ENCODE measurements around the gene CR1. TPM values are rescaled to one million over a fixed set of nuclear protein-coding genes. Genes with fewer than 3 reads are reported as not detected.

CR1 gene
- total and polyA plus RNA-seq, 4 experiments from 2014 or later: 4.1 to 11.5 (median 9.7) TPM

GRCh38 chr1:207501071-207501470 lies 5.1 kb downstream of the CR1 start:
- POLR2A ChIA-PET (ENCODE audit: partially characterized antibody): no interaction called here
- peaks cover 2 to 6% (median 5%) of the 10 kb centered on the region in 4 donors for H3K4me1 Mint-ChIP-seq
- Histone ChIP-seq H3K27me3 (ENCODE audit: insufficient read depth, low read length) (peaks cover 6% of the 10 kb centered on the region), H3K4me3 (ENCODE audit: low read length in 2 of 2) (no peak overlapping the region), H3K4me1 (ENCODE audit: insufficient read depth, low read length) (peaks cover under 1% of the 10 kb centered on the region), H3K27ac (ENCODE audit: low read depth, low read length) (no peak overlapping the region), H3K9me3 (ENCODE audit: control insufficient read depth in 1 of 2, low read length in 2 of 2) (no peaks in the 10 kb centered on the region), H3K36me3 (ENCODE audit: insufficient read depth, low read length) (no peaks in the 10 kb centered on the region)
- CTCF ChIA-PET (ENCODE audit: partially characterized antibody): interaction anchor here (1.0 to 5.2 kb wide), 6 partner anchors 46 to 443 kb away, joined by 3 to 51 read pairs (median 6); partner anchors contain the start of gene CR2
- no peak for DNase-seq
- peaks cover 22% of the 10 kb centered on the region in 2 donors for H3K27me3 Mint-ChIP-seq
- no peaks in the 10 kb centered on the region for H3K9me3 Mint-ChIP-seq
- H3K36me3 Mint-ChIP-seq: no peaks in the 10 kb centered on the region
- no peak overlapping the region for H3K4me3 Mint-ChIP-seq
- intact Hi-C loops (cut with micrococcal nuclease): no loop called here
- H3K27ac Mint-ChIP-seq: no peak overlapping the region

DNA sequence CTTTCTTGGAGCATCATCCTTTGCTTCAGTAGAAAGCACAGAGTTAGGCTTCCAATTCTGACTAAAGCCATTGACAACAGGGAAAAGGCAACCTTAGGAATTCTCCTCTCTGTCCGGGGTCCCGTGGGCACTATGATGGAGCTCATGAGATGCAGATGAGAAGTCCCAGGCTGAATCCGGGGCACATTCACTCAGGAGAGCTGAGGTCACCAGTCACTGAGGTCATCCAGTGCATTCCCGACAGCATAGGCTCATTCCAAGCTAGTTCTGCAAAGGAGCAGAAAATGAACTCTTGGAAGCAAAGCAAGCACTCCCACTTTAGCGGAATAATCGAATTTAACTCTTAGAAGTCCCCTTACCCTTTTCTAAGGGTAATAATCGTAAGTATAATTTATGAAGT lies 6.8 kb downstream of the CR1 start:
- Mint-ChIP-seq H3K27ac (no peak overlapping the region), H3K4me3 (no peak overlapping the region), H3K36me3 (no peaks in the 10 kb centered on the region), H3K4me1 (peaks cover 0 to 3% (median 1%) of the 10 kb centered on the region in 4 donors), H3K27me3 (peaks cover 18 to 28% of the 10 kb centered on the region in 2 donors), H3K9me3 (no peaks in the 10 kb centered on the region)
- intact Hi-C loops (cut with micrococcal nuclease): no loop called here
- H3K9me3 ChIP-seq (ENCODE audit: control insufficient read depth in 1 of 2, low read length in 2 of 2): no peaks in the 10 kb centered on the region
- no peaks in the 10 kb centered on the region for H3K27me3 ChIP-seq (ENCODE audit: insufficient read depth, low read length)
- H3K4me3 ChIP-seq (ENCODE audit: low read length in 2 of 2): no peak overlapping the region
- ChIA-PET CTCF (ENCODE audit: partially characterized antibody) (interaction anchor here (0.7 to 5.2 kb wide), 3 partner anchors 19 to 418 kb away, joined by 3 to 51 read pairs (median 9); partner anchors contain the start of gene CR2), POLR2A (ENCODE audit: partially characterized antibody) (no interaction called here)
- no peak overlapping the region for H3K27ac ChIP-seq (ENCODE audit: low read depth, low read length)
- DNase-seq: no peak
- H3K4me1 ChIP-seq (ENCODE audit: insufficient read depth, low read length): no peaks in the 10 kb centered on the region
- H3K36me3 ChIP-seq (ENCODE audit: insufficient read depth, low read length): no peaks in the 10 kb centered on the region

- Mint-ChIP-seq H3K27ac (no peak overlapping the region), H3K4me1 (peaks cover 0 to 3% (median 1%) of the 10 kb centered on the region in 4 donors), H3K36me3 (no peaks in the 10 kb centered on the region), H3K4me3 (no peak overlapping the region), H3K27me3 (peaks cover 14 to 28% of the 10 kb centered on the region in 2 donors), H3K9me3 (no peaks in the 10 kb centered on the region)
- Histone ChIP-seq H3K27ac (ENCODE audit: low read depth, low read length) (no peak overlapping the region), H3K9me3 (ENCODE audit: control insufficient read depth in 1 of 2, low read length in 2 of 2) (no peaks in the 10 kb centered on the region), H3K4me1 (ENCODE audit: insufficient read depth, low read length) (no peaks in the 10 kb centered on the region), H3K4me3 (ENCODE audit: low read length in 2 of 2) (no peak overlapping the region), H3K36me3 (ENCODE audit: insufficient read depth, low read length) (no peaks in the 10 kb centered on the region), H3K27me3 (ENCODE audit: insufficient read depth, low read length) (no peaks in the 10 kb centered on the region)
- intact Hi-C loops (cut with micrococcal nuclease): no loop called here
- ChIA-PET POLR2A (ENCODE audit: partially characterized antibody) (no interaction called here), CTCF (ENCODE audit: partially characterized antibody) (interaction anchor here (0.7 to 1.3 kb wide), 3 partner anchors 19 to 420 kb away, joined by 3 to 4 read pairs (median 3); no protein-coding TSS in a partner anchor)
- no peak for DNase-seq
Observed at GRCh38 chr1:207503950-207504349, 8.0 kb downstream of the CR1 start.

- Mint-ChIP-seq H3K27me3 (peaks cover 14 to 27% of the 10 kb centered on the region in 2 donors), H3K9me3 (no peaks in the 10 kb centered on the region), H3K27ac (no peak overlapping the region), H3K4me3 (no peak overlapping the region), H3K4me1 (peaks cover 0 to under 1% (median under 1%) of the 10 kb centered on the region in 4 donors), H3K36me3 (no peaks in the 10 kb centered on the region)
- Histone ChIP-seq H3K27ac (ENCODE audit: low read depth, low read length) (no peak overlapping the region), H3K36me3 (ENCODE audit: insufficient read depth, low read length) (no peaks in the 10 kb centered on the region), H3K4me3 (ENCODE audit: low read length in 2 of 2) (no peak overlapping the region), H3K9me3 (ENCODE audit: control insufficient read depth in 1 of 2, low read length in 2 of 2) (no peaks in the 10 kb centered on the region), H3K4me1 (ENCODE audit: insufficient read depth, low read length) (no peaks in the 10 kb centered on the region), H3K27me3 (ENCODE audit: insufficient read depth, low read length) (no peaks in the 10 kb centered on the region)
- ChIA-PET POLR2A (ENCODE audit: partially characterized antibody) (no interaction called here), CTCF (ENCODE audit: partially characterized antibody) (interaction anchor here (0.9 to 1.3 kb wide), 2 partner anchors 19 to 421 kb away, joined by 3 to 4 read pairs; no protein-coding TSS in a partner anchor)
- DNase-seq: no peak
- intact Hi-C loops (cut with micrococcal nuclease): no loop called here
Observed at GRCh38 chr1:207504438-207504837, 8.5 kb downstream of the CR1 start.

- Mint-ChIP-seq H3K4me3 (peak overlapping the region in 1 of 8 donors; percentile 21), H3K27ac (peak overlapping the region in 2 of 7 donors; percentile 9 to 32), H3K27me3 (peaks cover 9 to 21% of the 10 kb centered on the region in 2 donors), H3K9me3 (no peaks in the 10 kb centered on the region), H3K4me1 (no peaks in the 10 kb centered on the region), H3K36me3 (no peaks in the 10 kb centered on the region)
- Histone ChIP-seq H3K27me3 (ENCODE audit: insufficient read depth, low read length) (no peaks in the 10 kb centered on the region), H3K4me3 (ENCODE audit: low read length in 2 of 2) (no peak overlapping the region), H3K27ac (ENCODE audit: low read depth, low read length) (no peak overlapping the region), H3K36me3 (ENCODE audit: insufficient read depth, low read length) (no peaks in the 10 kb centered on the region), H3K4me1 (ENCODE audit: insufficient read depth, low read length) (no peaks in the 10 kb centered on the region), H3K9me3 (ENCODE audit: control insufficient read depth in 1 of 2, low read length in 2 of 2) (no peaks in the 10 kb centered on the region)
- ChIA-PET POLR2A (ENCODE audit: partially characterized antibody) (no interaction called here), CTCF (ENCODE audit: partially characterized antibody) (no interaction called here)
- DNase-seq: no peak
- intact Hi-C loops (cut with micrococcal nuclease): no loop called here
Observed at GRCh38 chr1:207510444-207510843, 14.5 kb downstream of the CR1 start.

GRCh38 chr1:207514890-207515289 lies 18.9 kb downstream of the CR1 start:
- no peaks in the 10 kb centered on the region for H3K36me3 ChIP-seq (ENCODE audit: insufficient read depth, low read length)
- no peaks in the 10 kb centered on the region for H3K4me1 Mint-ChIP-seq
- no peak for DNase-seq
- intact Hi-C loops (cut with micrococcal nuclease): no loop called here
- peaks cover 0 to 2% (median 0%) of the 10 kb centered on the region in 8 donors for H3K9me3 Mint-ChIP-seq
- POLR2A ChIA-PET (ENCODE audit: partially characterized antibody): no interaction called here
- no peak overlapping the region for H3K4me3 Mint-ChIP-seq
- no peaks in the 10 kb centered on the region for H3K36me3 Mint-ChIP-seq
- no peaks in the 10 kb centered on the region for H3K27me3 ChIP-seq (ENCODE audit: insufficient read depth, low read length)
- H3K27ac Mint-ChIP-seq: no peak overlapping the region
- H3K9me3 ChIP-seq (ENCODE audit: control insufficient read depth in 1 of 2, low read length in 2 of 2): no peaks in the 10 kb centered on the region
- peaks cover 3 to 5% of the 10 kb centered on the region in 2 donors for H3K27me3 Mint-ChIP-seq
- CTCF ChIA-PET (ENCODE audit: partially characterized antibody): interaction anchor here (1.8 kb wide), 1 partner anchor 16 kb away, joined by 5 read pairs; no protein-coding TSS in a partner anchor
- no peaks in the 10 kb centered on the region for H3K4me1 ChIP-seq (ENCODE audit: insufficient read depth, low read length)
- no peak overlapping the region for H3K4me3 ChIP-seq (ENCODE audit: low read length in 2 of 2)
- no peak overlapping the region for H3K27ac ChIP-seq (ENCODE audit: low read depth, low read length)

- Mint-ChIP-seq H3K27me3 (peaks cover 4 to 7% of the 10 kb centered on the region in 2 donors), H3K9me3 (peaks cover 0 to 2% (median 0%) of the 10 kb centered on the region in 8 donors), H3K4me3 (no peak overlapping the region), H3K27ac (no peak overlapping the region), H3K36me3 (no peaks in the 10 kb centered on the region), H3K4me1 (no peaks in the 10 kb centered on the region)
- POLR2A ChIA-PET (ENCODE audit: partially characterized antibody): no interaction called here
- intact Hi-C loops (cut with micrococcal nuclease): no loop called here
- Histone ChIP-seq H3K9me3 (ENCODE audit: control insufficient read depth in 1 of 2, low read length in 2 of 2) (no peaks in the 10 kb centered on the region), H3K36me3 (ENCODE audit: insufficient read depth, low read length) (no peaks in the 10 kb centered on the region), H3K4me3 (ENCODE audit: low read length in 2 of 2) (no peak overlapping the region), H3K27me3 (ENCODE audit: insufficient read depth, low read length) (no peaks in the 10 kb centered on the region), H3K27ac (ENCODE audit: low read depth, low read length) (no peak overlapping the region), H3K4me1 (ENCODE audit: insufficient read depth, low read length) (no peaks in the 10 kb centered on the region)
- DNase-seq: no peak
- CTCF ChIA-PET (ENCODE audit: partially characterized antibody): no interaction called here
Observed at GRCh38 chr1:207516729-207517128, 20.8 kb downstream of the CR1 start.

Measured in CD4-positive, alpha-beta memory T cell (primary cell).